Stimulated activated CD4-positive, alpha-beta T cell treated with anti-CD3 and anti-CD28 coated beads, Interleukin-1b, Interleukin-23, amount 100 ng/mL, for 4 hours (primary cell): ENCODE data around the gene TBCD.
"Not testable (repeated sequence)": the region's sequence is repeated elsewhere in the genome, so short reads cannot be mapped to it uniquely, and the experiment has no call there.

Experiments used
- DNase-seq, 2 donors: peaks; one replicate each; pipeline ENCODE4 v3.0.0-alpha.2; 2020; ENCODE audit warnings: low read depth in 2 of 2

TBCD gene

GRCh38 chr17:82729479-82730260 lies 22.2 kb upstream of the TBCD start:
- no peak for DNase-seq

GRCh38 chr17:82732118-82732743 lies 19.6 kb upstream of the TBCD start:
- no peak for DNase-seq

GRCh38 chr17:82734987-82735866 lies 16.6 kb upstream of the TBCD start, which contains the start of gene FN3K:
Gene FN3K, plus strand, starts transcription at chr17:82735615. Its CDS starts 22 bp downstream, at chr17:82735637.
- peak in 1 of 2 donors; percentile 29 for DNase-seq

GRCh38 chr17:82736511-82737185 lies 15.2 kb upstream of the TBCD start:
- no peak for DNase-seq

GRCh38 chr17:82737967-82738877 lies 13.6 kb upstream of the TBCD start:
- no peak for DNase-seq

GRCh38 chr17:82740906-82741759 lies 10.7 kb upstream of the TBCD start:
- DNase-seq: no peak

- no peak for DNase-seq
Observed at GRCh38 chr17:82743344-82744219, 8.3 kb upstream of the TBCD start.

GRCh38 chr17:82744736-82745135 lies 7.1 kb upstream of the TBCD start:
- not testable (repeated sequence) for DNase-seq

- no peak for DNase-seq
Observed at GRCh38 chr17:82745524-82745923, 6.3 kb upstream of the TBCD start.

- no peak for DNase-seq
Observed at GRCh38 chr17:82748756-82749155, 3.1 kb upstream of the TBCD start.

- no peak for DNase-seq
Observed at GRCh38 chr17:82750241-82750908, 1.5 kb upstream of the TBCD start.

GRCh38 chr17:82751171-82751570 lies 694 bp upstream of the TBCD start:
- no peak for DNase-seq

- DNase-seq: no peak
Observed at GRCh38 chr17:82752371-82753200, 721 bp downstream of the TBCD start.

GRCh38 chr17:82753201-82753464 lies 1.3 kb downstream of the TBCD start:
- DNase-seq: no peak

- DNase-seq: no peak
Observed at GRCh38 chr17:82754297-82755208, 2.7 kb downstream of the TBCD start.

- DNase-seq: no peak
Observed at GRCh38 chr17:82756166-82756565, 4.3 kb downstream of the TBCD start.
